ENCODE measurements around the gene MMP24OS. TPM values are rescaled to one million over a fixed set of nuclear protein-coding genes. Genes with fewer than 3 reads are reported as not detected.

MMP24OS gene
- total and polyA plus RNA-seq, 2 of the 4 experiments (the other 2 are of a cell fraction), result 5.9 to 64.9 TPM

GRCh38 chr20:35326740-35327073 lies 48.8 kb upstream of the MMP24OS start (continued):
- TF ChIP-seq MXI1 (IDR thresholded peaks at IDR 0.05; ENCODE audit: borderline replicate concordance, low read depth, low read length), result no peak
- TF ChIP-seq POLR2A (IDR thresholded peaks at IDR 0.05; ENCODE audit: low read depth, low read length), result no peak
- TF ChIP-seq MAFK (IDR thresholded peaks at IDR 0.05; ENCODE audit: low read depth, low read length), result no peak
- TF ChIP-seq RFX5 (IDR thresholded peaks at IDR 0.05; ENCODE audit: low read depth, low read length), result no peak
- no peak for TF ChIP-seq CEBPB (IDR thresholded peaks at IDR 0.05; ENCODE audit: low read depth, low read length)
- no peak for TF ChIP-seq FOS (IDR thresholded peaks at IDR 0.05; ENCODE audit: low read depth, low read length)

GRCh38 chr20:35326021-35326739 lies 48.3 kb upstream of the MMP24OS start:
- ATAC-seq (ENCODE audit: low read depth), result no peak
- Histone ChIP-seq H4K20me1 (ENCODE audit: insufficient read depth, low read length) (no peaks in the 10 kb centered on the region), H3K4me2 (ENCODE audit: low read depth, low read length) (no peak overlapping the region), H3K9me3 (ENCODE audit: control insufficient read depth, insufficient read depth, low read length) (no peaks in the 10 kb centered on the region), H3K9ac (ENCODE audit: low read depth, low read length) (no peak overlapping the region), H3K9me1 (ENCODE audit: insufficient read depth, low read length) (peaks cover 23% of the 10 kb centered on the region), H3K14ac (replicated peaks; ENCODE audit: low read depth, low read length) (peak overlapping the region; percentile 3; the same call in 1 of the 2 replicates), H3K18ac (ENCODE audit: low read depth, low read length) (peak overlapping the region; percentile 17; the same call in 1 of the 2 replicates), H3K4me1 (ENCODE audit: control insufficient read depth, insufficient read depth, low read length) (peaks cover 14% of the 10 kb centered on the region), H2BK120ac (ENCODE audit: low read depth, low read length) (peak overlapping the region; percentile 67), H4K5ac (ENCODE audit: low read depth, low read length) (peak overlapping the region; percentile 30), H3K27ac (ENCODE audit: insufficient read depth, low read length) (no peak overlapping the region), H4K8ac (ENCODE audit: low read depth in 2 of 2, low read length in 2 of 2) (peak overlapping the region in 1 of 2 experiments; percentile 58; a peak in 1 of 4 replicates), H2AFZ (replicated peaks; ENCODE audit: low read length, poor library complexity) (no peak overlapping the region), H3K4me3 (ENCODE audit: insufficient read depth, low read depth, low read length) (no peak overlapping the region), H2BK5ac (ENCODE audit: low read depth, low read length, poor library complexity, severe bottlenecking) (no peak overlapping the region), H3K56ac (ENCODE audit: extremely low read depth, insufficient read depth, low read length) (no peak overlapping the region), H2BK15ac (ENCODE audit: low read depth, low read length) (peak overlapping the region; percentile 51; the same call in 2 of the 3 replicates), H2AK5ac (ENCODE audit: low read depth, low read length) (peak overlapping the region; percentile 71), H3K36me3 (ENCODE audit: control insufficient read depth, insufficient read depth, low read length) (no peaks in the 10 kb centered on the region), H3K4ac (ENCODE audit: low read depth, low read length) (peak overlapping the region; percentile 61), H2BK20ac (ENCODE audit: low read depth, low read length) (peak overlapping the region; percentile 61; the same call in 1 of the 2 replicates), H3K27me3 (ENCODE audit: control insufficient read depth, insufficient read depth, low read length) (no peaks in the 10 kb centered on the region), H3K79me1 (ENCODE audit: low read depth in 1 of 2, low read length in 2 of 2) (peaks cover 0 to 36% of the 10 kb centered on the region in 2 experiments; a peak in 2 of 4 replicates), H3K23ac (ENCODE audit: low read depth, low read length) (peak overlapping the region; percentile 18; the same call in 1 of the 2 replicates), H4K91ac (ENCODE audit: insufficient read depth, low read depth, low read length) (peak overlapping the region; percentile 21; the same call in 1 of the 2 replicates), H2AK9ac (replicated peaks; ENCODE audit: low read depth, low read length, poor library complexity) (no peak overlapping the region)
- ChIA-PET CTCF (no interaction called here), POLR2A (ENCODE audit: unreplicated experiment) (no interaction called here)
- in situ Hi-C loops (cut with MboI; ENCODE audit: low sequenced_read_pairs), result no loop called here
- dilution Hi-C loops (cut with HindIII; ENCODE audit: low sequenced_read_pairs, unreplicated experiment), result no loop called here
- WGBS, 2 experiments (ENCODE audit: extremely low coverage in 2 of 2, insufficient read length in 1 of 2), result 93% methylated on average over 6 of the region's 11 CpGs; no CpG with 5 or more reads in 1 of the 2 experiments
- BruUV-seq (replicated peaks), result no TSS peak
- intact Hi-C loops (cut with micrococcal nuclease), result no loop called here
- TF ChIP-seq CEBPB (IDR thresholded peaks at IDR 0.05; ENCODE audit: low read depth, low read length) (no peak), BHLHE40 (IDR thresholded peaks at IDR 0.05; ENCODE audit: low read depth, low read length) (no peak), SMC3 (IDR thresholded peaks at IDR 0.05; ENCODE audit: low read depth, low read length) (no peak), USF2 (IDR thresholded peaks at IDR 0.05; ENCODE audit: low read depth, low read length) (no peak), RCOR1 (IDR thresholded peaks at IDR 0.05; ENCODE audit: insufficient replicate concordance, low read length) (no peak), POLR2A (IDR thresholded peaks at IDR 0.05; ENCODE audit: low read depth, low read length) (no peak)
- DNase-seq, result no peak
